CD14-positive monocyte (primary cell): ENCODE measurements around the gene ZIC5. TPM values are rescaled to one million over a fixed set of nuclear protein-coding genes. Genes with fewer than 3 reads are reported as not detected.

Experiments used
- DNase-seq, 3 donors: peaks; one replicate each; pipeline ENCODE4 v3.0.0-alpha.2; 2011 to 2022
- H2AFZ ChIP-seq: 2 replicates; pipeline ENCODE4 v1.6.0; 2012; ENCODE audit warnings: mild to moderate bottlenecking, low read depth, low read length, inconsistent platforms; ENCODE audit not compliant: insufficient read depth, poor library complexity, severe bottlenecking
- H3K27ac ChIP-seq, 2 donors: 1 replicate in 1 of 2; 2 replicates in 1 of 2; pipeline ENCODE4 v1.5.1; 2012 to 2013; ENCODE audit warnings: low read length in 2 of 2, control low read depth in 1 of 2, inconsistent platforms in 1 of 2, low read depth in 1 of 2, mild to moderate bottlenecking in 1 of 2
- H3K27me3 ChIP-seq, 2 donors: one replicate each; pipeline versions ENCODE4 v1.6.0 to v1.6.1; 2011 to 2013; ENCODE audit warnings: low read length in 2 of 2; ENCODE audit not compliant: control insufficient read depth in 2 of 2, insufficient read depth in 2 of 2
- H3K36me3 ChIP-seq, 2 donors: replicated peaks in 1 of 2; 1 replicate in 1 of 2; 2 replicates in 1 of 2; pipeline versions ENCODE4 v1.5.1 to v1.6.1; 2012 to 2013; ENCODE audit warnings: low read length in 2 of 2, control low read depth in 1 of 2, inconsistent platforms in 1 of 2, mild to moderate bottlenecking in 1 of 2; ENCODE audit not compliant: insufficient read depth in 2 of 2, control insufficient read depth in 1 of 2
- H3K4me1 ChIP-seq, 2 donors: 1 replicate in 1 of 2; 2 replicates in 1 of 2; pipeline versions ENCODE4 v1.5.1 to v1.6.1; 2012 to 2013; ENCODE audit warnings: low read length in 2 of 2, control low read depth in 1 of 2, inconsistent platforms in 1 of 2, mild to moderate bottlenecking in 1 of 2, moderate library complexity in 1 of 2; ENCODE audit not compliant: insufficient read depth in 2 of 2, control insufficient read depth in 1 of 2
- H3K4me2 ChIP-seq: replicated peaks from 2 replicates; pipeline ENCODE3; 2012; ENCODE audit warnings: low read length, moderate library complexity, mild to moderate bottlenecking; ENCODE audit not compliant: poor library complexity, severe bottlenecking; ENCODE audit errors: extremely low read depth
- H3K4me3 ChIP-seq, 3 experiments: fragments of 200-600 bp in 1 of 3; sonication (generic) in 1 of 3; replicated peaks in 1 of 3; 1 replicate in 2 of 3; 2 replicates in 1 of 3; pipeline ENCODE4 v1.5.1; 2011 to 2013; ENCODE audit warnings: low read length in 3 of 3, mild to moderate bottlenecking in 3 of 3, control low read depth in 2 of 3, low read depth in 2 of 3, inconsistent platforms in 1 of 3, moderate library complexity in 1 of 3
- H3K79me2 ChIP-seq: 2 replicates; pipeline ENCODE4 v1.6.0; 2012; ENCODE audit warnings: mild to moderate bottlenecking, control low read depth, inconsistent platforms, low read length, moderate library complexity; ENCODE audit not compliant: insufficient read depth
- H3K9ac ChIP-seq: 2 replicates; pipeline ENCODE4 v1.6.0; 2017; ENCODE audit warnings: low read length, mild to moderate bottlenecking; ENCODE audit not compliant: insufficient read depth, poor library complexity, severe bottlenecking
- H3K9me3 ChIP-seq, 2 donors: replicated peaks in 1 of 2; 1 replicate in 1 of 2; 2 replicates in 1 of 2; pipeline versions ENCODE4 v1.5.1 to v1.6.1; 2012 to 2013; ENCODE audit warnings: low read length in 2 of 2, control low read depth in 1 of 2; ENCODE audit not compliant: control insufficient read depth in 1 of 2, insufficient read depth in 1 of 2
- H4K20me1 ChIP-seq: 2 replicates; pipeline ENCODE4 v1.6.0; 2012; ENCODE audit warnings: mild to moderate bottlenecking, low read length, control low read depth, moderate library complexity; ENCODE audit not compliant: insufficient read depth
- H3K27ac Mint-ChIP-seq, 7 donors: one replicate each; pipeline ENCODE4 v1.8.0; 2020; ENCODE audit warnings: mild to moderate bottlenecking in 7 of 7, mixed read lengths in 7 of 7, moderate library complexity in 6 of 7, inconsistent platforms in 2 of 7
- H3K27me3 Mint-ChIP-seq, 3 donors: one replicate each; pipeline ENCODE4 v1.8.0; 2021 to 2022; ENCODE audit warnings: low read depth in 3 of 3, mild to moderate bottlenecking in 3 of 3, mixed read lengths in 3 of 3, moderate library complexity in 3 of 3, inconsistent platforms in 1 of 3
- H3K36me3 Mint-ChIP-seq, 2 donors: one replicate each; pipeline ENCODE4 v1.8.0; 2020; ENCODE audit warnings: mixed read lengths in 2 of 2, inconsistent platforms in 1 of 2, mild to moderate bottlenecking in 1 of 2
- H3K4me1 Mint-ChIP-seq: one replicate; pipeline ENCODE4 v1.8.0; 2020; ENCODE audit warnings: mild to moderate bottlenecking, mixed read lengths
- H3K4me3 Mint-ChIP-seq, 2 donors: one replicate each; pipeline ENCODE4 v1.8.0; 2020; ENCODE audit warnings: mild to moderate bottlenecking in 2 of 2, mixed read lengths in 2 of 2, moderate library complexity in 1 of 2
- H3K9me3 Mint-ChIP-seq, 7 donors: one replicate each; pipeline ENCODE4 v1.8.0; 2020 to 2022; ENCODE audit warnings: mixed read lengths in 7 of 7, mild to moderate bottlenecking in 6 of 7, moderate library complexity in 6 of 7, inconsistent platforms in 2 of 7
- WGBS: methylation state at CpG from one replicate; pipeline ENCODE4 v1.1.5; 2013; ENCODE audit warnings: missing lambda C conversion rate; ENCODE audit not compliant: insufficient coverage; 5-methylcytosine and 5-hydroxymethylcytosine counted together
- intact Hi-C, 2 donors: fragments of 100-400 bp; cut with micrococcal nuclease; formaldehyde crosslinking; loops; one replicate each; pipeline versions ENCODE4 v1.15.0 to v1.15.1; 2023
- polyA plus RNA-seq, 3 donors: library from polyadenylated mRNA; depleted of rRNA in 1 of 3; unstranded in 2 of 3; stranded (reverse) in 1 of 3; fragments of 300-500 nt in 2 of 3; fragments of >200 nt in 1 of 3; fragmentation: Illumina TruSeq in 2 of 3; gene quantifications; 1 replicate in 2 of 3; 2 replicates in 1 of 3; pipeline ENCODE4 v1.2.3, GENCODE V29; 2012 to 2021
- TF ChIP-seq, protein P1 (sequence below): fragments of 200-600 bp; IDR thresholded peaks from one replicate; pipeline ENCODE4 v1.8.0; 2022; ENCODE audit warnings: antibody characterized with exemption, mild to moderate bottlenecking

Gene ZIC5
- polyA plus RNA-seq, 3 donors, result not detected

DNA sequence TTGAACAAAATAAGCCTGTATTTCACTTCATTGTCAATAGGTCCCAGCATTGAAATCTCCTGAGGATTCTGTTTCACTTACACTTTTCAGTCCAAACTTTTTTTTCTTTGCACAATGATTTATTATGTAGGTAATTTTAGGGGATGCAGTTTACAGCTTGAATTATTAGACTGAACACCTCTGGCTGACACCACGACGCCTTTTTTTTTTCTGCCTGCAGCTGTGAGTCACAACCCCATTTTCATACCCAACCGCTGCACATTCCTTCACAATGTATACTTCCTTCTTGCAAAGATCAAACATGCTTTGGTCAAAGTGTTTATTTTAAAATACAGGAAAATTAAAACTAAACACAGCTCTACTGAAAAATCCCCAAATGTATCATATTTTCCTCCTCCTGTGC, 21.4 kb upstream of the ZIC5 start:
- no peak overlapping the region for H3K27ac Mint-ChIP-seq
- TF ChIP-seq, protein P1, sequence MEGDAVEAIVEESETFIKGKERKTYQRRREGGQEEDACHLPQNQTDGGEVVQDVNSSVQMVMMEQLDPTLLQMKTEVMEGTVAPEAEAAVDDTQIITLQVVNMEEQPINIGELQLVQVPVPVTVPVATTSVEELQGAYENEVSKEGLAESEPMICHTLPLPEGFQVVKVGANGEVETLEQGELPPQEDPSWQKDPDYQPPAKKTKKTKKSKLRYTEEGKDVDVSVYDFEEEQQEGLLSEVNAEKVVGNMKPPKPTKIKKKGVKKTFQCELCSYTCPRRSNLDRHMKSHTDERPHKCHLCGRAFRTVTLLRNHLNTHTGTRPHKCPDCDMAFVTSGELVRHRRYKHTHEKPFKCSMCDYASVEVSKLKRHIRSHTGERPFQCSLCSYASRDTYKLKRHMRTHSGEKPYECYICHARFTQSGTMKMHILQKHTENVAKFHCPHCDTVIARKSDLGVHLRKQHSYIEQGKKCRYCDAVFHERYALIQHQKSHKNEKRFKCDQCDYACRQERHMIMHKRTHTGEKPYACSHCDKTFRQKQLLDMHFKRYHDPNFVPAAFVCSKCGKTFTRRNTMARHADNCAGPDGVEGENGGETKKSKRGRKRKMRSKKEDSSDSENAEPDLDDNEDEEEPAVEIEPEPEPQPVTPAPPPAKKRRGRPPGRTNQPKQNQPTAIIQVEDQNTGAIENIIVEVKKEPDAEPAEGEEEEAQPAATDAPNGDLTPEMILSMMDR, result no peak
- no peaks in the 10 kb centered on the region for H3K79me2 ChIP-seq
- no peak overlapping the region for H2AFZ ChIP-seq
- H3K9ac ChIP-seq, result no peak overlapping the region
- H3K4me1 ChIP-seq, result peaks cover 0 to 10% of the 10 kb centered on the region in 2 donors
- no CpG with 5 or more reads among the region's 3 CpGs for WGBS
- H3K4me3 ChIP-seq, result no peak overlapping the region
- DNase-seq, result peak in 1 of 3 donors; percentile 27
- H3K4me1 Mint-ChIP-seq, result peaks cover 28% of the 10 kb centered on the region
- H3K4me3 Mint-ChIP-seq, result peak overlapping the region in 1 of 2 donors; percentile 76
- intact Hi-C loops, result no loop called here
- H3K27me3 Mint-ChIP-seq, result peaks cover 97 to 100% (median 98%) of the 10 kb centered on the region in 3 donors
- H3K4me2 ChIP-seq, result no peak overlapping the region
- H3K36me3 ChIP-seq, result no peaks in the 10 kb centered on the region
- H4K20me1 ChIP-seq, result no peaks in the 10 kb centered on the region
- peaks cover 9 to 65% of the 10 kb centered on the region in 2 donors for H3K9me3 ChIP-seq
- H3K27me3 ChIP-seq, result peaks cover 93 to 100% of the 10 kb centered on the region in 2 donors
- peaks cover 0 to 49% (median 19%) of the 10 kb centered on the region in 7 donors for H3K9me3 Mint-ChIP-seq
- H3K27ac ChIP-seq, result no peak overlapping the region
- peaks cover 3 to 4% of the 10 kb centered on the region in 2 donors for H3K36me3 Mint-ChIP-seq

DNA sequence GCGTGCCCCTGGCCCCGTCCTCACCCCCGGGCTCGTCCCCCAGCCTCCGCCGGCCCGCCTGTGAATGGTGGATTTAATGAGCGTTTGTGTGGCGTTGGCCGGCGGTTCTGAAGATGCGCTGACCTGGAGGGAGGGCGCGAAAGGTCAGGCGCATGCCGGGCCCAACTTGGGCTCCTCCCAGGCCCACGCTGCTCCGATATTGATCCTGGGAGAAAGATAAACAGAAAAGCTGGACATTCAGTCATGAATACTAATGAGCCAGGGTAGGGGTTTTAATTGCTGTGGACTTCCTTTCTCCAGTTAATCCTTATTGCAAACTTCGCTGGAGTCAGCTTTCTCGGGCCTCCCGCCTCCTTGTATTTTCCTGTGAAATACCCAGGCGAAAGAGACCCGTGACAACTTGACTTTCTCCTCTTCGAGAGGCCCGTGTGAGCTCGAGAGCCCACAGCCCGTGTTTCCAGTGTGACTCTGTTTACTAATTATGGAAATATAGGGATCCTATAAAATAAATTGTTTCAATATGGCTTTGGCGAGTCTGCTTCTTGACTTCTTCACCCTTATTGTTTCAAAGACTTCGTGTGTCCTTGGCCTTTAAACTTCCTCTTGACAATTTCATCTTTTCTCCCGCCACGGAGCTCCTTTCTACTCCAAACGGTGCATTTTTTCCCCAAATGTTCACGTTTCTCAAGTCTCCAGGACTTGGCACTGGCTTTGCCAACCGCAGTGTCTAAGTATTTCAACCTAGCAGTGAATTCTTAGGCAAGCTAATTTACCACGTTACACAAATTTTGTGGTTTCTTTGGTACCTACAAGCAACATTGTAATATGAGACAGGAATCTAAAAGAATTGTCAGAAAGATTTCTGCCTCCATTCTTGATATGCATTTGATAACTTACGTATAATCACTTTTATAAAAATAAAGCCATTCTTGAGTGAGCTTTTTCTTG, 20.5 kb upstream of the ZIC5 start:
- Histone ChIP-seq H3K79me2 (no peaks in the 10 kb centered on the region), H3K9ac (no peak overlapping the region), H3K27me3 (peaks cover 95 to 100% of the 10 kb centered on the region in 2 donors), H3K4me1 (peaks cover 0 to 10% of the 10 kb centered on the region in 2 donors), H4K20me1 (no peaks in the 10 kb centered on the region), H3K4me3 (no peak overlapping the region), H2AFZ (no peak overlapping the region), H3K9me3 (peaks cover 3 to 65% of the 10 kb centered on the region in 2 donors), H3K4me2 (no peak overlapping the region), H3K36me3 (no peaks in the 10 kb centered on the region), H3K27ac (no peak overlapping the region)
- H3K27ac Mint-ChIP-seq, result no peak overlapping the region
- 12% methylated on average over 30 of the region's 36 CpGs for WGBS
- peaks cover 33% of the 10 kb centered on the region for H3K4me1 Mint-ChIP-seq
- TF ChIP-seq, protein P1, result no peak
- peaks cover 0 to 56% (median 21%) of the 10 kb centered on the region in 7 donors for H3K9me3 Mint-ChIP-seq
- H3K4me3 Mint-ChIP-seq, result peak overlapping the region in 1 of 2 donors; percentile 76
- H3K27me3 Mint-ChIP-seq, result peaks cover 98 to 100% (median 98%) of the 10 kb centered on the region in 3 donors
- H3K36me3 Mint-ChIP-seq, result peaks cover 3 to 7% of the 10 kb centered on the region in 2 donors
- DNase-seq, result no peak
- intact Hi-C loops, result no loop called here
